Activated CD4-positive, alpha-beta T cell treated with anti-CD3 and anti-CD28 coated beads for 4 hours (primary cell): ENCODE results near the gene MUC16.
"Not testable (repeated sequence)": the region's sequence is repeated elsewhere in the genome, so short reads cannot be mapped to it uniquely, and the experiment has no call there.

ENCODE experiments used
- DNase-seq, 2 donors: peaks; one replicate each; pipeline ENCODE4 v3.0.0-alpha.2; 2020

MUC16 gene

DNA sequence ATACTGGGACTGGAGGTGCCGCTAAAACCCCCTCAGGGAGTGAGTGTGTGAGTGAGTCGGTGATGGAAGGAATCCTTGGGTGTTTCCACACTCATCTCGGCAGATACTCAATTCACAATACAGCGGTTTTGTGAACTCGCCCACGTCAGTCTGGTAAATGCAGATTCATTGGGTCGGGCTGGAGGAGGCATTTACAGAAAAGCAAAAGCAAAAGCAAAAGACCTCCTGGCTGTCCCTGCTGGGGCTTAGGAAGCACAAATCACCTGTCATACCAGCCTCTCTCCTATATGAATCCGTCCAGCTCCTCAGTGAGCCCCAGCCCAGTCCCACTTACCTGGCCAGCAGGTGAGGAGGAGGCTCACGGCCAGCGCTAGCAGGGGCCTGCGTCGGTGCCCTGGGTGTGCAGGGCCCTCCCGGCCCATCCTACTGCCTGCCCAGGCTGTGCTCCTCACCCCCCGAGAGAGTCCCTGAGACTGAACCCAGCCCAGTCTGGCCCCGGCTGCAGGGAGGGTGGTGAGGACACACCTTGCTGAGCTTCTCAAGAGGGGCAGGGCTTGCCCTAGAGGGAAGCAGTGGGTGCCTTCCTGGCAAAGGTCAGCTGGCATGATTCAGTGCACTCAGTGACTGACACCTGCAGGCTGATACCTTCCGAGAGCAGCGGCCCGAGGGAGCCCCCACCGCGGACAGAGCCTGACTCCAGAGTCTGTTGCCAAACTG, at the start of gene MUC16:
TSS of gene MUC16 (minus strand) at position 475 of the 717 bp plus-strand sequence.
- DNase-seq: no peak

DNA sequence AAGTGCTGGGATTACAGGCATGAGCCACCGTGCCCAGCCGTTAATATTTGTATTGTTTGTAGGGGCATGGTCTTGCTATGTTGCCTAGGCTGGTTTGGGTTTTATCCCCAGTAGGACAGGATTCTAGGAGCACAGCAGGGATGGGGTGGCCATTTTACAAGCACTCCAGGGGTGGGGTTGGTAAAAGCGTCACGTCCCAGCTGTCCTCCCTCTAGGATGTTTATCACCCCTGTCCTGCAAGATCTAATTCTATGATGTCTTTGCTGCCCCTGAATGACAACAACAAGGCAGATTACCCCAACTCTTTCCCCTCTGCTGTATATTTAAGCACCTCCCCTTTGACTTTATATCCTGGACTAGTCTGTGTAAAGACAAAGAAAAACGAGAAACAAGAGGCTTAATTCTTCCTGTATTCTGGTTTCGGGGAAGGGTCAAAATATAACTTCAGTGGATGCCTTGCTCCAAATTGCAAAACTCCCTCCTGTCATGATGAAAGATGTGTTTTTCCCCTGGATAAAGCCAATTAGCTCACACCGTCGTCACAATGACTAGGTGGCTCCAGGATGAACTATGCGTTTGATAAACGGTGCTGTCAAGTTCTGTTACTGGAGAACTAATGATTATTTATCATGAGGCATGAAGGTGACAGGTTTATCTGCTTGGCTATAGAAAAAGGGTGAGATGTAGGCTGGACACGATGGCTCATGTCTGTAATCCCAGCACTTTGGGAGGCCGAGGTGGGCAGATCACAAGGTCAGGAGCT, 48.9 kb upstream of the MUC16 start:
- no peak for DNase-seq

GRCh38 chr19:9057505-9058258, 47.5 kb upstream of the MUC16 start:
- DNase-seq: no peak

DNA sequence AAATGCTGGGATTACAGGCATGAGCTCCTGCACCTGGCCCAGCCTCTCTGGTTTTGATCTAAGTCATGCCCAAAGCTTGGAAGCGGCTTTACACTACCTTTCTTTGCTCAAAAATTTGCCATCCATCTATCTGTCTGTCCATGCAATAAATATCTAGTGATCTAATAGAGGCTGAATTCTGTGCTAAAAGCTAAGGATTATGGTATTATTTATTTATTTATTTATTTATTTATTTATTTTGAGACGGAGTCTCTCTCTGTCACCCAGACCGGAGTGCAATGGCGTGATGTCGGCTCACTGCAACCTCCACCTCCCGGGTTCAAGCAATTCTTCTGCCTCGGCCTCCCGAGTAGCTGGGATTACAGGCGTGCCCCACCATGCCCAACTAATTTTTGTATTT, 45.9 kb upstream of the MUC16 start:
- DNase-seq: not testable (repeated sequence)

GRCh38 chr19:9054765-9055164, 44.6 kb upstream of the MUC16 start:
- no peak for DNase-seq

DNA sequence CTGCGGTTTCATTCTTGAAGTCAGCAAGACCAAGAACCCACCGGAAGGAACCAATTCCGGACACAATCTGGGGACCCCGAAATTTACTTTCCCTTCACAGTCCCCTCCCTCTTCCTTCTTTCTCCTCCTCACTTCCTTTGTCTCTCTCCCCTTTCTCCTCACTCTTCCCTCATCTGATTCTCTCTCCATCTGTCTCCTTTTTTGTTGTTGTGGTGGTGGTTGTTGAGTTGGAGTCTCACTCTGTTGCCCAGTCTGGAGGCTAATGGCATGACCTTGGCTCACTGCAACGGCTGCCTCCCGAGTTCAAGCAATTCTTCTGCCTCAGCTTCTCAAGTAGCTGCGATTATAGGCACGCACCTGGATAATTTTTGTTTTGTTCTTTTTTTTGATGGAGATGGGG, 44.0 kb upstream of the MUC16 start:
- DNase-seq: no peak

GRCh38 chr19:9053674-9054073, 43.5 kb upstream of the MUC16 start:
- not testable (repeated sequence) for DNase-seq

GRCh38 chr19:9052894-9053293, 42.7 kb upstream of the MUC16 start:
- DNase-seq: no peak

GRCh38 chr19:9046694-9047093, 36.5 kb upstream of the MUC16 start:
- DNase-seq: no peak

- DNase-seq: no peak
These were observed 34.2 kb upstream of the MUC16 start for GRCh38 chr19:9044449-9044848.

- DNase-seq: no peak
These were observed 33.3 kb upstream of the MUC16 start for GRCh38 chr19:9043524-9043923.

- DNase-seq: no peak
These were observed 30.8 kb upstream of the MUC16 start for GRCh38 chr19:9041023-9041422.

GRCh38 chr19:9040131-9040530, 29.9 kb upstream of the MUC16 start:
- no peak for DNase-seq

DNA sequence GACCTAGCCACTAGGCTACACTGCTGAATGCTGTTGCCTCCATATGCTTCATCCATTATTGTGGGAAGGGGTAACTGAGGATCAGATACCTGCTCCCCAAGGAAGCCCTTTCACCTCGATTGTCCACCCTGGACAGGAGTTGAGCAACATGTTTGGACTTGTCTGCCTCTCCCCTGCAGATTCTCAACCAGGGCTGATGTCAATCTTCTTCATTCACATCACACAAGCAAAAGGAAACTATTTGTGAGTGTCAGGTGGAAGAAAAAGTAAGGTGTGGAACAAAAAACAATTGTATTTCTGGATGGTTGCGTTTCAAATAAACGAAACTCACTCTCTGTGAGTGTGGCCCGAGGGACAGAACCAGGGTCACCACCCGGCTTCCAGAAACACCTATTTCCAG, 29.5 kb upstream of the MUC16 start:
- no peak for DNase-seq

DNA sequence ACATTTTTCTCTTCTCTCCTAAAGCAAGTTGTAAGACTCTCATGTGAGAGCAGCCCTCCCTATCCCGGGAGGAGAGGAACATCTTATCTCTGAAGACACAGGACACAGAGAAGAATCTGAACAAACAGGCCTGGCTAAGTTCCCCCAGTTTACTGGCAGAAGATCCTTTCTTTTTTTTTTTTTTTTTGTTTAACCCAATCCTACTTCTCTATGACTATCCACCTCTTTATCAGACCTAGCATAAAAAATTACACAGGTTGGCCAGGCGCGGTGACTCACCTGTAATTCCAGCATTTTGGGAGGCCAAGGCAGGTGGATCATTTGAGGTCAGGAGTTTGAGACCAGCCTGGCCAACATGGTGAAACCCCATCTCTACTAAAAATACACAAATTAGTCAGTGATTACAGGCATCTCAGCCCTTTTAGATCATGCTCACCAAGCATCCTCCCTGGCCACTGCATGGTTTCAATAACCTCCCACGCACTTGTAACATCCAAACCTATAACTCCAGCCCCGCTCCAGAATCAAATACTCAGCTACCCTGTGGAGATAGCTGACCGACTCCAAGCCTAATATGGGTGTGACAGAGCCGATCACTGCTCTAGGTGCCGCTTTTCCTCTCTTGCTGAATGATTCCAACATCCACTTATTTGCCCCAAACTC, 27.3 kb upstream of the MUC16 start:
- DNase-seq: no peak

DNA sequence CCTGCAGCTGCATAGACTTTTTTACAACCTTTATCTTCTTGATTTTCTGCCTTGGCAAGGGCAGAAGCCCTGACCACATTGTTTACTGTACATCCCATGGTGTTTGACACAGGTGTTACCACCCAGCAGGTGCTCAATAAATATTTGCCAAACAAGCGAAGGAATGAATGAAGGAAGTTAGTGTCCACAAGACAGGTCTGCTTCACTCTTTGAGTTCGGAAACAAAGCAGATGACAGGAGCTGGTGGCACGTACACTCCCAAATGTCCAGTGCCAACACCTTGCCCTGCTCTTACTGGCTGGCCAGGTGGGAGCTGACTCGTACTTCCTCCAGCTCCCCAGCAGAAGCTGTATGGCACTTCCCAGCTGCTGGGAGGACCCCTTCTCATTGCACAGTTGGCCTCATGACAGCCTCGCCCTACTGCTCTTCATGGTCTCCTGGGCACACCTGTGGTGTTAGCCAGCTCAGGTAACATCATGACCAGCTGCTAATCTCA, 22.0 kb upstream of the MUC16 start:
- no peak for DNase-seq

DNA sequence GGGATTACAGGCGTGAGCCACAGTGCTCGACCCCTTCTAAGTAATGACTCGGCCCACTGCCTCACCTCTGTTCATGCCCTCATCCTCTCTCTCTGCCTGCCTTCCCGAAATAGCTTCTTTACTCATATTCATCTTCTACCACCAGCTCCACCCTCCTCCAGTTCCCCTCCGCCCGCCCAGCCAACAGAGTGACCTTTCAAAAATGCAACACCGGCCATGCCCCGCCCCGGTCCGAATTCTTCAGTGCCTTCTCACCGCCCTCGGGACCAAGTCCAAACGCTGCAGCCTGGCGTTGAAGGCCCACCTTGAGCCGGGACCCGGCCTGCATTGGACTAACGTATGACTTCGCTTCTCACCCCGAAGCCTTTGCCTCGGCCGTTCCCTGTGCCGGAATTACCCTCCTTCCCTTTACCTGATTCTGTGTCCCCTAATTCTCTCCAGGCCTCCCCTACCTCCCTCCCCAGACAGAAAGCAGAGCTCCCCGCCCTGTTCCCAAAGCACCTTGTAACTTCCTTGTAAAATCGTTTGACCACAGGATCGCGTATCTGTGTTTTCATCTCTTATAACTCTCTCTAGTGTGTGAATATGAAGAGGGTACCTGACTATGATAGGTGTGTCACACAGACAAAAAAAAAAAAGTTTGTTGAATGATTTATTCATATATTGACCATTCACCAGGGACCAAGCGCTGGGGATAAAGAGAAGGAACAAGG, 8.1 kb upstream of the MUC16 start:
- DNase-seq: no peak

- no peak for DNase-seq
These were observed 4.6 kb upstream of the MUC16 start for GRCh38 chr19:9014803-9015202.

- DNase-seq: no peak
These were observed 3.8 kb upstream of the MUC16 start for GRCh38 chr19:9013988-9014387.

- DNase-seq: no peak
These were observed 1.7 kb upstream of the MUC16 start for GRCh38 chr19:9011875-9012274.

- no peak for DNase-seq
These were observed 484 bp upstream of the MUC16 start for GRCh38 chr19:9010693-9011092.

DNA sequence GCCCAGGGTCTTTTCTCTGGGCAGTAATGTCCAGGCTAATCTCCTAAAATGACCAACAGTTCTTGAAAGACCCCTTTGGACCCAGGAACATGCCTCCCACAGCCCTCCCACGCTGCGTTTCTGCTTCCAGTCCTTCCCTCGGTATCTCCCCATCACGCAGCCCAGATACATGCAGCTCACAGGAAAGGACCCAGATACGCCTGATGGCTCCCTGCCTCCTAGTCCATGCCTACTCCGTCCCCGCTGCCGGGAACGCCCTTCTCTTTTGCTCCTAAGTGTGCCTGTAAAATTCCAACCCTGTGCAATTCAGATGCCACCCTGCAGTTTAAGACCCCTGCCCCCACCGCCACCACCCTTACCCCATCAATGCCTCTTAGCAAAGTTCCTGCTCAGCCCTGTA, 778 bp downstream of the MUC16 start:
- DNase-seq: no peak
